ENCODE data around the gene COMP. TPM values are rescaled to one million over a fixed set of nuclear protein-coding genes. Genes with fewer than 3 reads are reported as not detected.

The COMP gene
- total RNA-seq, 1 experiment from 2014 or later, result 0.13 TPM

DNA sequence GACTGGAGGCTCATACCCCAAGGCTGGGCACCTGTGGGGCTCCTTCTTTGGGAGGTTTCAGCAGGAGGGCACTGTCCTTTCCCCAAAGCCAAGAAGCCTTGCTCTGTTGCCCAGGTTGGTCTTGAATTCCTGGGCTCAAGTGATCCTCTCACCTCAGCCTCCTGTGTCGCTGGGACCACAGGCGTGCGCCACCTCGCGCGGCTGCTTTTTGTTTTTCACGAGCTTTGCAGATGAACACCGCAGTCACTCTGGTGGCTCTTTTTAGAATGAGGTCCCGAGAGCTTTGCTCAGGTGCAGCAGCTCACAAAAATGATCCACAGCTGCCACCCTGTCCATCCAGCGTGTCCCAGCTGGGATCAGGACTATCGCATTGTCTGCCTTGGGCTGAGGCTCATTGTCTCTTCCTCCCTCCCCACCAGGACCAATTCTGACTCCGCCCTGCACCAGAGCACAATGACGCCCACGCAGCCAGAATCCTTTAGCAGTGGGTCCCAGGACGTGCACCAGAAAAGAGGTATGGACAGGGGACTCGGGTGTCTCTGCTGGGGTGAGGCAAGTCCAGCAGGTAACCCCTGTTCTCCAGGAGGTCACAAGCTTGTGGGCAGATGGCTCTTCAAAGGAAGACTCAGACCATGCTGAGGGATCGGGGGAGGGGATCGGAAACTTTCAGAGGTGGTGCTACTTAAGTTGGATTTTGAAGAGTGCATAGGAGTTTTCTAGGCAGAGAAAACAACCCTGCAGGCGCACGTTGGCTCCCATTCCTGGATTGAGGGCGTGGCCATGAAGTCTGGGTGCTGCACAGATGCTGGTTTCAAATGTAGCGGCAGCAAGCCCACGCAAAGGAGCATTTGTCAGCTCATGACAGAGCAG lies 41.5 kb downstream of the COMP start (continued):
- TF ChIP-seq, protein P1, sequence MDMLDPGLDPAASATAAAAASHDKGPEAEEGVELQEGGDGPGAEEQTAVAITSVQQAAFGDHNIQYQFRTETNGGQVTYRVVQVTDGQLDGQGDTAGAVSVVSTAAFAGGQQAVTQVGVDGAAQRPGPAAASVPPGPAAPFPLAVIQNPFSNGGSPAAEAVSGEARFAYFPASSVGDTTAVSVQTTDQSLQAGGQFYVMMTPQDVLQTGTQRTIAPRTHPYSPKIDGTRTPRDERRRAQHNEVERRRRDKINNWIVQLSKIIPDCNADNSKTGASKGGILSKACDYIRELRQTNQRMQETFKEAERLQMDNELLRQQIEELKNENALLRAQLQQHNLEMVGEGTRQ (CRISPR knock-in tag; IDR thresholded peaks at IDR 0.05), result no peak
- TF ChIP-seq, protein P2, sequence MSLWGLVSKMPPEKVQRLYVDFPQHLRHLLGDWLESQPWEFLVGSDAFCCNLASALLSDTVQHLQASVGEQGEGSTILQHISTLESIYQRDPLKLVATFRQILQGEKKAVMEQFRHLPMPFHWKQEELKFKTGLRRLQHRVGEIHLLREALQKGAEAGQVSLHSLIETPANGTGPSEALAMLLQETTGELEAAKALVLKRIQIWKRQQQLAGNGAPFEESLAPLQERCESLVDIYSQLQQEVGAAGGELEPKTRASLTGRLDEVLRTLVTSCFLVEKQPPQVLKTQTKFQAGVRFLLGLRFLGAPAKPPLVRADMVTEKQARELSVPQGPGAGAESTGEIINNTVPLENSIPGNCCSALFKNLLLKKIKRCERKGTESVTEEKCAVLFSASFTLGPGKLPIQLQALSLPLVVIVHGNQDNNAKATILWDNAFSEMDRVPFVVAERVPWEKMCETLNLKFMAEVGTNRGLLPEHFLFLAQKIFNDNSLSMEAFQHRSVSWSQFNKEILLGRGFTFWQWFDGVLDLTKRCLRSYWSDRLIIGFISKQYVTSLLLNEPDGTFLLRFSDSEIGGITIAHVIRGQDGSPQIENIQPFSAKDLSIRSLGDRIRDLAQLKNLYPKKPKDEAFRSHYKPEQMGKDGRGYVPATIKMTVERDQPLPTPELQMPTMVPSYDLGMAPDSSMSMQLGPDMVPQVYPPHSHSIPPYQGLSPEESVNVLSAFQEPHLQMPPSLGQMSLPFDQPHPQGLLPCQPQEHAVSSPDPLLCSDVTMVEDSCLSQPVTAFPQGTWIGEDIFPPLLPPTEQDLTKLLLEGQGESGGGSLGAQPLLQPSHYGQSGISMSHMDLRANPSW (CRISPR knock-in tag; conservative IDR thresholded peaks at IDR 0.05; ENCODE audit: low read depth), result no peak
- TF ChIP-seq RORB (CRISPR knock-in tag; IDR thresholded peaks at IDR 0.05), result no peak
- no peak for TF ChIP-seq FOXJ3 (CRISPR knock-in tag; IDR thresholded peaks at IDR 0.05; ENCODE audit: borderline replicate concordance)
- TF ChIP-seq, protein P3, sequence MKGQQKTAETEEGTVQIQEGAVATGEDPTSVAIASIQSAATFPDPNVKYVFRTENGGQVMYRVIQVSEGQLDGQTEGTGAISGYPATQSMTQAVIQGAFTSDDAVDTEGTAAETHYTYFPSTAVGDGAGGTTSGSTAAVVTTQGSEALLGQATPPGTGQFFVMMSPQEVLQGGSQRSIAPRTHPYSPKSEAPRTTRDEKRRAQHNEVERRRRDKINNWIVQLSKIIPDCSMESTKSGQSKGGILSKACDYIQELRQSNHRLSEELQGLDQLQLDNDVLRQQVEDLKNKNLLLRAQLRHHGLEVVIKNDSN (CRISPR knock-in tag; IDR thresholded peaks at IDR 0.05), result no peak

DNA sequence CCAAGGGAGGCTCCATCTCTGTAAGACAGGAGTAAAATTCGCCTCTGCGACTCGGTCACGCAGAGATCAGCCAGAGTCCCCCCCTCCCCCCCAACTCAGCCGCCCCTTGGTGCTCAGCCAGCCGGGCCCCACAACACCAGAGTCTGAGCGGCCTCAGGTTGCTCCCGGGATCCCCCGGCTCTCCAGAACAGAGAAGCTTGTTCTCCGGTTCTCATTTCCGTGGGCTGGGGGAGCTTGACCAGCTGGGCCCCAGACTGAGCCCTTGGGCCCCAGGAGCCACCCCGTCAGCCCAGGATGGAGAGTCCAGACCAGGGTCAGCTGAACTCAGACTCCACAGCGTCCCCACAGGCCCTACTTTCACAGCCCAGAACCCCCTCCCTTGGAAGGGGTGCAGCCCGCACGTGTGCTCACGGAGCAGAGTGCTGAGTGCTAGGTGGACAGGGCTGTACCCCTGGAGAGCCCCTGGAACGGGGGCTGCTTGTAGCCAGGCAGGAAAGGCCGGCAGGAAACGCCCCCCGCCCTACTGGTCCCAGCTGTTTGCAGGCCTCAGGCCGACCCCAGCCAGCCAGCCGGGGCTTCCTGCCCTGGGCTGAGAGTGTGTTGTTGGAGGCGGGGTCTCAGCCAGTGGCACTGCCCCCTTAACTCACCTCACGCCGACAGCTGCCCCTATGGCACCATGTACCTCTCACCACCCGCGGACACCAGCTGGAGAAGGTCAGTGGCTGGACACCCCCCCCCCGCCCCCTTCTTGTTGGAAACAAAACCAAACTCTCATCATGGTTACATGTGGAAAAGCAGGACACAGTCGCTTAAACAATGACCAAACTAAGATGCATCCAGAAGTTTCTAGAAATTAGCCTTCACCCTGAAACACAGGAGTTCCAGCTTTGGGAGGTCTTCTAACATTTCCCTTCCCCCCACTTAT lies 44.4 kb downstream of the COMP start:
- TF ChIP-seq, protein P4, sequence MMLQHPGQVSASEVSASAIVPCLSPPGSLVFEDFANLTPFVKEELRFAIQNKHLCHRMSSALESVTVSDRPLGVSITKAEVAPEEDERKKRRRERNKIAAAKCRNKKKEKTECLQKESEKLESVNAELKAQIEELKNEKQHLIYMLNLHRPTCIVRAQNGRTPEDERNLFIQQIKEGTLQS (CRISPR knock-in tag; conservative IDR thresholded peaks at IDR 0.05), result no peak
- TF ChIP-seq IRF2 (CRISPR knock-in tag; IDR thresholded peaks at IDR 0.05; ENCODE audit: borderline replicate concordance, low read depth), result no peak
- TF ChIP-seq, protein P5, sequence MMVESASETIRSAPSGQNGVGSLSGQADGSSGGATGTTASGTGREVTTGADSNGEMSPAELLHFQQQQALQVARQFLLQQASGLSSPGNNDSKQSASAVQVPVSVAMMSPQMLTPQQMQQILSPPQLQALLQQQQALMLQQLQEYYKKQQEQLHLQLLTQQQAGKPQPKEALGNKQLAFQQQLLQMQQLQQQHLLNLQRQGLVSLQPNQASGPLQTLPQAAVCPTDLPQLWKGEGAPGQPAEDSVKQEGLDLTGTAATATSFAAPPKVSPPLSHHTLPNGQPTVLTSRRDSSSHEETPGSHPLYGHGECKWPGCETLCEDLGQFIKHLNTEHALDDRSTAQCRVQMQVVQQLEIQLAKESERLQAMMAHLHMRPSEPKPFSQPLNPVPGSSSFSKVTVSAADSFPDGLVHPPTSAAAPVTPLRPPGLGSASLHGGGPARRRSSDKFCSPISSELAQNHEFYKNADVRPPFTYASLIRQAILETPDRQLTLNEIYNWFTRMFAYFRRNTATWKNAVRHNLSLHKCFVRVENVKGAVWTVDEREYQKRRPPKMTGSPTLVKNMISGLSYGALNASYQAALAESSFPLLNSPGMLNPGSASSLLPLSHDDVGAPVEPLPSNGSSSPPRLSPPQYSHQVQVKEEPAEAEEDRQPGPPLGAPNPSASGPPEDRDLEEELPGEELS (CRISPR knock-in tag; IDR thresholded peaks at IDR 0.05), result no peak
- no peak for TF ChIP-seq PRRX2 (CRISPR knock-in tag; IDR thresholded peaks at IDR 0.05)
- no peak for TF ChIP-seq NR1H2 (CRISPR knock-in tag; IDR thresholded peaks at IDR 0.05)
- Mint-ChIP-seq H3K9me3 (no peaks in the 10 kb centered on the region), H3K27me3 (ENCODE audit: low read depth) (no peaks in the 10 kb centered on the region), H3K27ac (no peak overlapping the region; the same call in 1 of the 2 replicates), H3K4me3 (no peak overlapping the region), H3K4me1 (peaks cover 9% of the 10 kb centered on the region), H3K36me3 (no peaks in the 10 kb centered on the region; the same call in 1 of the 2 replicates)
- DNase-seq (ENCODE audit: low spot score) (peak; percentile 55), ATAC-seq (peak; percentile 81)
- ChIA-PET POLR2A (no interaction called here), CTCF (interaction anchor here (0.5 to 1.9 kb wide), 9 partner anchors 12 to 902 kb away, joined by 3 to 12 read pairs (median 3); no protein-coding TSS in a partner anchor)

DNA sequence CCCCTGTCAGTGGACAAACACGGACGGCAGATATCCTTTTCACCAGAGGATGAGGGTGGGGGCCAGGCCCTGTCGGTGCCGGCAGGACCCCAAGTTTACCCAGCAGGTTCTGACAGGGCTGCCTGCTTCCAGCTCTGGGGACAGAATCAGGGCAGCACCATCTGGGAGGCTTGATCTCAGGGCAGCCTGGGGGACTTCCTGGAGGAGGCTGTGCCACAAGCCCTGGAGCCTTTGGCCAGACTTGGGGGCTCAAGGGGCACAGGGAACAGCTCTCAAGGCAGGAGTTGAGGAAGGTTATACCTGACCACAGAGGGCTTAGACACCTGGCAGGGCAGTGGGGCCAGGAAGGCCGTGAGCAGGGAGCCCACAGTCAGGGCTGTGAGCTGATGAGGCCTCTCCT lies 45.2 kb downstream of the COMP start:
- no peaks in the 10 kb centered on the region for H3K27me3 Mint-ChIP-seq (ENCODE audit: low read depth)
- ChIA-PET CTCF (interaction anchor here (0.7 to 1.9 kb wide), 6 partner anchors 13 to 241 kb away, joined by 3 to 12 read pairs (median 4); no protein-coding TSS in a partner anchor), POLR2A (no interaction called here)
- DNase-seq (ENCODE audit: low spot score), result no peak
- no peaks in the 10 kb centered on the region; the same call in 1 of the 2 replicates for H3K36me3 Mint-ChIP-seq
- no peak for ATAC-seq
- no peak overlapping the region for H3K27ac Mint-ChIP-seq
- peaks cover 9% of the 10 kb centered on the region for H3K4me1 Mint-ChIP-seq
- no peaks in the 10 kb centered on the region for H3K9me3 Mint-ChIP-seq
- H3K4me3 Mint-ChIP-seq, result no peak overlapping the region
- TF ChIP-seq, protein P6, sequence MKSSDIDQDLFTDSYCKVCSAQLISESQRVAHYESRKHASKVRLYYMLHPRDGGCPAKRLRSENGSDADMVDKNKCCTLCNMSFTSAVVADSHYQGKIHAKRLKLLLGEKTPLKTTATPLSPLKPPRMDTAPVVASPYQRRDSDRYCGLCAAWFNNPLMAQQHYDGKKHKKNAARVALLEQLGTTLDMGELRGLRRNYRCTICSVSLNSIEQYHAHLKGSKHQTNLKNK (CRISPR knock-in tag; IDR thresholded peaks at IDR 0.05), result no peak
- TF ChIP-seq ZNF138 (CRISPR knock-in tag; conservative IDR thresholded peaks at IDR 0.05) (no peak), MXD4 (CRISPR knock-in tag; IDR thresholded peaks at IDR 0.05; ENCODE audit: borderline replicate concordance) (no peak), TEAD4 (CRISPR knock-in tag; IDR thresholded peaks at IDR 0.05) (no peak), PRRX2 (CRISPR knock-in tag; IDR thresholded peaks at IDR 0.05) (no peak), EMX1 (CRISPR knock-in tag; IDR thresholded peaks at IDR 0.05) (no peak)
- TF ChIP-seq, protein P7, sequence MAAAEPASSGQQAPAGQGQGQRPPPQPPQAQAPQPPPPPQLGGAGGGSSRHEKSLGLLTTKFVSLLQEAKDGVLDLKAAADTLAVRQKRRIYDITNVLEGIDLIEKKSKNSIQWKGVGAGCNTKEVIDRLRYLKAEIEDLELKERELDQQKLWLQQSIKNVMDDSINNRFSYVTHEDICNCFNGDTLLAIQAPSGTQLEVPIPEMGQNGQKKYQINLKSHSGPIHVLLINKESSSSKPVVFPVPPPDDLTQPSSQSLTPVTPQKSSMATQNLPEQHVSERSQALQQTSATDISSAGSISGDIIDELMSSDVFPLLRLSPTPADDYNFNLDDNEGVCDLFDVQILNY (CRISPR knock-in tag; IDR thresholded peaks at IDR 0.05), result no peak
- TF ChIP-seq, protein P8, sequence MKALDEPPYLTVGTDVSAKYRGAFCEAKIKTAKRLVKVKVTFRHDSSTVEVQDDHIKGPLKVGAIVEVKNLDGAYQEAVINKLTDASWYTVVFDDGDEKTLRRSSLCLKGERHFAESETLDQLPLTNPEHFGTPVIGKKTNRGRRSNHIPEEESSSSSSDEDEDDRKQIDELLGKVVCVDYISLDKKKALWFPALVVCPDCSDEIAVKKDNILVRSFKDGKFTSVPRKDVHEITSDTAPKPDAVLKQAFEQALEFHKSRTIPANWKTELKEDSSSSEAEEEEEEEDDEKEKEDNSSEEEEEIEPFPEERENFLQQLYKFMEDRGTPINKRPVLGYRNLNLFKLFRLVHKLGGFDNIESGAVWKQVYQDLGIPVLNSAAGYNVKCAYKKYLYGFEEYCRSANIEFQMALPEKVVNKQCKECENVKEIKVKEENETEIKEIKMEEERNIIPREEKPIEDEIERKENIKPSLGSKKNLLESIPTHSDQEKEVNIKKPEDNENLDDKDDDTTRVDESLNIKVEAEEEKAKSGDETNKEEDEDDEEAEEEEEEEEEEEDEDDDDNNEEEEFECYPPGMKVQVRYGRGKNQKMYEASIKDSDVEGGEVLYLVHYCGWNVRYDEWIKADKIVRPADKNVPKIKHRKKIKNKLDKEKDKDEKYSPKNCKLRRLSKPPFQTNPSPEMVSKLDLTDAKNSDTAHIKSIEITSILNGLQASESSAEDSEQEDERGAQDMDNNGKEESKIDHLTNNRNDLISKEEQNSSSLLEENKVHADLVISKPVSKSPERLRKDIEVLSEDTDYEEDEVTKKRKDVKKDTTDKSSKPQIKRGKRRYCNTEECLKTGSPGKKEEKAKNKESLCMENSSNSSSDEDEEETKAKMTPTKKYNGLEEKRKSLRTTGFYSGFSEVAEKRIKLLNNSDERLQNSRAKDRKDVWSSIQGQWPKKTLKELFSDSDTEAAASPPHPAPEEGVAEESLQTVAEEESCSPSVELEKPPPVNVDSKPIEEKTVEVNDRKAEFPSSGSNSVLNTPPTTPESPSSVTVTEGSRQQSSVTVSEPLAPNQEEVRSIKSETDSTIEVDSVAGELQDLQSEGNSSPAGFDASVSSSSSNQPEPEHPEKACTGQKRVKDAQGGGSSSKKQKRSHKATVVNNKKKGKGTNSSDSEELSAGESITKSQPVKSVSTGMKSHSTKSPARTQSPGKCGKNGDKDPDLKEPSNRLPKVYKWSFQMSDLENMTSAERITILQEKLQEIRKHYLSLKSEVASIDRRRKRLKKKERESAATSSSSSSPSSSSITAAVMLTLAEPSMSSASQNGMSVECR (CRISPR knock-in tag; IDR thresholded peaks at IDR 0.05; ENCODE audit: borderline replicate concordance), result no peak

Measured in WTC11 (cell line).